ENCODE data around the gene ACTG2.

GRCh38 chr2:73850009-73850408, 42.8 kb upstream of the ACTG2 start:
- TF ChIP-seq POLR2AphosphoS5 (IDR thresholded peaks at IDR 0.05) (no peak), CTCF (IDR thresholded peaks at IDR 0.05) (no peak), POLR2A (IDR thresholded peaks at IDR 0.05) (no peak), EP300 (IDR thresholded peaks at IDR 0.05) (no peak)

Data from gastroesophageal sphincter (tissue), 3 donors.